T-helper 2 cell (primary cell): ENCODE data around the gene PSORS1C1.

Source experiments
- DNase-seq, 5 experiments: peaks; one replicate each; pipeline versions ENCODE4 v3.0.0 to v3.0.0-alpha.2; 2012 to 2022

Gene PSORS1C1

DNA sequence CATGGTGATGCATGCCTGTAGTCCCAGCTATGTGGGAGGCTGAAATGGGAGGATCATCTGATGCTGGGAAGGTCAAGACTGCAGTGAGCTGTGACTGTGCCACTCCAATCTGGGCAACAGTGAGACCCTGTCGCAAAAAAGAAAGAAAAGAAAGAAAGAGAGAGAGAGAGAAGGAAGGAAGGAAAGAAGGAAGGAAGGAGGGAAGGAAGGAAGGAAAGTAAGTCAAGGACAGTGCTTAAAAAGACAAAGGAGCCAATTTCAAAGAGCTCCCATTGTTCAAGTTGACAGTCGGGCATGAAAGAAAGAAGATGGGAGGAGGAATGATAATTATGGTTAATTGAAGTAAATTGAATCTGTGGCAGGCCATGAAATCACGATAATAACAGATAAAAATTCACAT lies 18.4 kb upstream of the PSORS1C1 start:
- no peak for DNase-seq

- no peak for DNase-seq
Observed at GRCh38 chr6:31096656-31097055, 17.9 kb upstream of the PSORS1C1 start.

DNA sequence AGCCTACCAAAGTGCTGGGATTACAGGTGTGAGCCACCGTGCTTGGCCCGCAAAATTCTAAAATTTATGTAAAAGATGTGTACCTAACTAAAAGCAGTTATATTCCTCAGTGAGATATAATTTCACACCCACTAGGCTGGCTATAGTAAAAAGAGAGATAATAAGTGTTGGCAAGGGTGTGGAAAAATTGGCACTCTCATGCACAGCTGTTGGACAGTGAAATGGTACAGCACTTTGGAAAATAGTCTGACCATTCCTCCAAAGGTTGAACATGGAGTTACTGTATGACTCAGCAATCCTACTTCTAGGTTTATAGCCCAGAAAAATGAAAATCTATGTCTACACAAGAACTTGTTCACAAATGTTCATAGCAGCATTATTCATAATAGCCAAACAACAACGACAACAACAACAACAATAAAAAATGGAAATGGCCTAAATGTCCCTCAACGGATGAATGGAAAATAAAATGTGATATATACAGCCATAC lies 16.1 kb upstream of the PSORS1C1 start:
- DNase-seq, result no peak

GRCh38 chr6:31103136-31103535 lies 11.5 kb upstream of the PSORS1C1 start:
- DNase-seq, result no peak

- no peak for DNase-seq
Observed at GRCh38 chr6:31107052-31107451, 7.5 kb upstream of the PSORS1C1 start.

GRCh38 chr6:31110825-31111582 lies 3.6 kb upstream of the PSORS1C1 start:
- no peak for DNase-seq

GRCh38 chr6:31111712-31112111 lies 2.9 kb upstream of the PSORS1C1 start:
- DNase-seq, result no peak

GRCh38 chr6:31112478-31112877 lies 2.1 kb upstream of the PSORS1C1 start, which contains the start of gene C6orf15:
Gene C6orf15 (minus strand): TSS chr6:31112575. CDS start chr6:31112555, 20 bp downstream.
- DNase-seq, result no peak

- no peak for DNase-seq
Observed at GRCh38 chr6:31113861-31114540, 599 bp upstream of the PSORS1C1 start.

DNA sequence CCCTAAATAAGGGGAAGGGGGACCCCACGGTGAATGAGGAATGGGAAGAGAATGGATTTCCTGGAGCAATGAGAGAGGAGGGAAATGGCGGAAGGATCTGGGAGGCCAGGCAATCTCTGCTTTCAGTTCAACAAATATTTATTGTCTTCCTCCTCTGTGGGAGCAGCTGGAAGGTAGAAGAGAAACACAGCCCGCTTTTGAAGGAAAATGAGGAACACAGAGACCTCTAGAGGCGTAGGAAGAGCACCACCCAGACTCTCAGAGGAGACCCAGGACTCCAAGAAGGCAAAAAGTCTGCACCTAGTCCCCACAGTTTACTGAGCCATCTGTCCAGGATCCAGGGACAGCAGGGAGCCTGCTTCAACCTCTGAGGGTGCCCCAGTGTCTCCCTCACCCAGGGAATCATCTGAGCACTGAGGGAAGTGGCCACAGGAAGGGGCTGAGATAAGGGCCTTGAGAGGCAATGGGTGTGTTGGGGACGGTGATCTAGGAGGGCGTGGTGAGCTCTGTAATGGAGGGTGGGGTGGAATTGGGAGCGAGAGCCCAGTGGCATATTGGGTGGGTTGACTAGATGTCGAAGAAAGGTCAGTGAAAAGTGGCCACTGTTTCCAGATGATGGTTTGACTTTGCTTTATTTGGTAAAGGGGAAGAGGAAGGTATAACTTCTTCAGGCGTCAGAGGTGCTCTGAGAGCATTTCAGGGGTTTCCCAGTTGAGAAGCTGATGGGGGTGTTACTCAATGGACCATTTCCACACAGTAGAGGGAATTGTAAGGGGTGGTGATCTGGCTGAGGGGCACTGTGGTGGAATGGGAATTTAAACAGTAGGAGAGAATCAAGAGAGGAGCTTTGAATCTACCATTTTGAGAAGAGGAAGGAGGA lies 610 bp downstream of the PSORS1C1 start:
- no peak for DNase-seq

DNA sequence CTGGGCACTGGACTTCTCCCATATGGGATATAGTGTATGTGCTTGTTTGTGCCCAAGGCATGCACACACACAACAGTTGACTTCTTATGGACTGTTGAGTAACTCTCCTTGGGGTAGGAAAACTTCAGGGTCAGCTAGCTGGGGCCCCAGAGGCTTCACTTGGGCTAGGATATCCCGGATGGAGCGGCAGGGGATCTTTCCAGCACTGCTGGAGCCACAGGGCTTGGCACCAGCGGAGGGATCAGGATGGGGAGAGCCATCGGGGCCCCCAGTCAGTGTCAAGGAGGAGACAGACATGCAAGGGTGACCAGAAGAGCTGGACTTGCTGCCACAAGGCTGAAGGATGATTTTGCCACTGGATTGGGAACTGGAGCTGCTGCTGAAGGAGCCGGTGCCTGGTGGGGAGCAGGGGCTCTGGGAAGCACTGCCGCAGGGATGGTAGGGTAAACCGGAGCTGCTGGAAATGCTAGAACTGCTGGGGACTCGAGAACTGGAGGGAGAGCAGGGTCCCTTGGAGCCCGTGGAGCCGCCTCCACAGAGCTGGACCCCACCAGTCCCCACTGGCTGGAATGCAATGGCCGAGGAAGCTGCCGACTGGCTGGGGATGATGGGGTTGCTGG lies 1.5 kb downstream of the PSORS1C1 start:
- DNase-seq, result no peak

- no peak for DNase-seq
Observed at GRCh38 chr6:31116661-31117385, 2.2 kb downstream of the PSORS1C1 start.

GRCh38 chr6:31118178-31118577 lies 3.6 kb downstream of the PSORS1C1 start:
- DNase-seq, result no peak

- no peak for DNase-seq
Observed at GRCh38 chr6:31120151-31120915, 5.7 kb downstream of the PSORS1C1 start, which contains the start of gene CDSN. Gene CDSN (minus strand): TSS chr6:31120446. CDS start chr6:31120419, 27 bp downstream.

DNA sequence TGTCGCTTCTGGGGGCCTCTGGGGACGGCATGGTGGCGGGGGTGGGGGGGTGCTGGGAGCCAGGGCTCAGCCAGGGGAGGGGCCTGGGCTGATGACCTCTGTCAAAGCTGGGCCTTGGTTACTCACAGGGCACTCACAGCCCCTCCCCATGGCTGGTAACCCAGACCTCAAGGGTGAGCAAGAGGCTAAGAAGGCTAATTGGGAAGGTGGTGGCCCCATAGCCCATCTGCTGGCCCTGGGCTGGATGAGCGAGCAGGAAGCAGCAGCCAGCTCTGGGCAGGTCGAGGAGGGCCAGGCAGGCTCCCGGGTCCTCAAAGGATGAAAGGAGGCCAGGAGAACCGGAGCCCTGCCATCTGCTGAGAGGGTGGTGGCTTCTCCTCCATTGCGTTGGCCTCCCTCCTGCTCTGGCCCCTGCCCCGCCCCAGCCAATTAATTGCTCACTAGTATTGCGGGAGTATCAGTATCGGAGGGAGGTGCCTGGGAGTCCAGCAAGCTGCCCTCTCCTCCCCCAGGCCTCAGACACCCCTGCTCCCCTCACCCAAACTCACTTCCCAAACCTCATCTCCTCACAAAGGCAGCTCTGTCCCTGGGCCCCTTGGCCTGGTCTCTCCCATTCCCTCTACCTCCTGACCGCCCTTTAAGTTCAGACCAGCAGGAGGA lies 6.7 kb downstream of the PSORS1C1 start:
- DNase-seq, result no peak

DNA sequence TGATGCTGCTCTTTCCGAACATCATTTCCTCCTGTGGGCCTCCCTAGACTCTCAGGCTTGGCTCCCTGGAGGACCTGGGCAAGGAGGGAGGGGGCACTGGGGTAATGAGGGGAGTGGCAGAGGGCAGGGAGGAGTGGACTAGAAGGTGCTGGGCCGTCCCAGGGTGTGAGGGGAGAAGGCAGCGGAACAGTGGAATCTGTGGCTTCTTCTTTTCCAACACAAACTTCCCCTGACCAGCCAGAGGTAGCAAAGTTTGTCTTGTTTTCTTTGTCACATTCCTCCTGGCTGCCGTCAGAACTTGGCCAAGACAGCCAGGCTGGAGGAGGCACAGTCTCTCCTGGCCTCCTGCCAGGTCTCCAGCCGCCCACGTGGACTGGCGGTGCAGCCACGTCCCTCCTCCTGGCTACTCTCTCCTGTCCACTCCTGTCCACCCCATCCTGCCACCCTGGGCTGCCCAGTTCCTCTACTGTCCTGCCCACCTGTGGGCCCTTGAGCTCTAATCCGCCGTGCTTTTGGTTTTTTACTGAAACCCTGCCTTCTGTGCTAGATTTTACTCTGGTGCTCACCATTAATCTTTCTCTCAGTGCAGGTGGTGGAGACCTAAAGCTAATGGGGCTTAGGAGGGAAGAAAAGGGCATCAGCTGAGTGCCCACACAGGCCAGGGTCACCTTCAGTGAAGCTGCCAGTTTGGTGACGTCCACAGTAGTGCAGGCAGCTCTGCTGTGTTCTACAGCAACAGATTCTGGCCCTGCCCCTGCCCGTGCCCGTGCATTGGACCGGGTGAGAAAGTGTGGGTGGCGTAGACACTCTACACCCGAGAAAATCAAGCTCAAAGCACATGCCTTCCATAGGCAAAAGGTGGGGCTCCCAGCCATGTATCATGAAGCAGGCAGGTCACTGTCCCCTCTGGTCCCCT lies 8.4 kb downstream of the PSORS1C1 start:
- DNase-seq, result no peak

DNA sequence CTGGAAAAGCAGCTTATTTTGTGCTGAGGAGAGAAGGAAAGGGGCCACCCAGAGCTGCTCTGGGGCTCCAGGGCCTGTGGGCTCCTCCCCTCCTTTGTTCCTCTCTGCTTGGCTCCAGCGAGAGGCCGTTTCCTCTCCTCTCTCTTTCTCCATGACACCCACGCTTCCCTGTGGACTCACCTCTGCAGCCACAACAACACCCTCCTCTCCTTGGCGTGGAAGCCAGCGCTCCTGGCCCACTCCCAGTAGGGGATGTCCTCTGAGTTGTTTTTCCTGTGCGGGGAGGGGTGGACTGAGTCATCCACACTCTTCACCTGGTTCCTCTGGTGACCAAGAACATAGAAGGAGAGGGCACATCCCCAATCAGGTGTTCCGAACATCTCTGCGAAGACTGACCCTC lies 10.6 kb downstream of the PSORS1C1 start:
- no peak for DNase-seq

GRCh38 chr6:31125586-31126363 lies 11.2 kb downstream of the PSORS1C1 start:
- DNase-seq, result no peak
